GM12878 (cell line): ENCODE results near the gene AKAP7. TPM values are rescaled to one million over a fixed set of nuclear protein-coding genes. Genes with fewer than 3 reads are reported as not detected.

Experiments used
- ATAC-seq: fragments of 200-7000 bp; cut with Tn5 transposase; 3 replicates; pipeline ENCODE4 v1.9.1; 2020; ENCODE audit warnings: mild to moderate bottlenecking, moderate library complexity
- BruUV-seq: library from RNA; stranded (reverse); fragments of 400-500 nt; replicated peaks from 2 replicates; lab custom pipeline; 2021; lab: Mats Ljungman, UMichigan
- CTCF ChIA-PET: fragments of 300-600 bp; sonication (Branson Sonifier 250); formaldehyde crosslinking; extraction: SDS; loops from one replicate; lab custom pipeline; 2021; ENCODE audit warnings: inconsistent platforms; lab: Yijun Ruan, JAX
- POLR2A ChIA-PET: fragments of 350-600 bp; formaldehyde crosslinking; extraction: SDS; loops from one replicate; lab custom pipeline; 2021; ENCODE audit warnings: inconsistent platforms; lab: Charles Lee
- RAD21 ChIA-PET: fragments of 300-600 bp; sonication (Branson Sonifier 250); formaldehyde crosslinking; loops from one replicate; lab custom pipeline; 2023; ENCODE audit warnings: antibody characterized with exemption; ENCODE audit not compliant: unreplicated experiment; lab: Charles Lee
- SMC1A ChIA-PET: fragments of 300-600 bp; sonication (Branson Sonifier 250); formaldehyde crosslinking; loops from one replicate; lab custom pipeline; 2023; ENCODE audit not compliant: unreplicated experiment, uncharacterized antibody; lab: Charles Lee
- DNase-seq: peaks from one replicate; pipeline ENCODE4 v3.0.0-alpha.2; 2011; ENCODE audit warnings: low read depth, low spot score
- FAIRE-seq: peaks from 3 replicates; lab custom pipeline; 2011; peaks lifted over from hg19 to GRCh38; lab: Jason Lieb, UNC
- H2AFZ ChIP-seq: 2 replicates; pipeline ENCODE4 v1.6.0; 2011; ENCODE audit warnings: low read depth, low read length, control low read depth; ENCODE audit not compliant: control insufficient read depth
- H3K27ac ChIP-seq: 2 replicates; pipeline ENCODE4 v1.5.1; 2011; ENCODE audit warnings: control low read depth; ENCODE audit not compliant: control insufficient read depth, insufficient read depth
- H3K27me3 ChIP-seq, 2 experiments: replicated peaks in 1 of 2; 2 replicates each; pipeline versions ENCODE4 v1.6.0 to v1.6.1; 2011; ENCODE audit warnings: low read length in 1 of 2; ENCODE audit not compliant: control insufficient read depth in 2 of 2, insufficient read depth in 2 of 2
- H3K36me3 ChIP-seq, 2 experiments: 2 replicates each; pipeline ENCODE4 v1.5.1; 2011; ENCODE audit warnings: low read length in 1 of 2; ENCODE audit not compliant: control insufficient read depth in 2 of 2, insufficient read depth in 2 of 2
- H3K4me1 ChIP-seq: 2 replicates; pipeline ENCODE4 v1.6.1; 2011; ENCODE audit warnings: mild to moderate bottlenecking, low read length, moderate library complexity, mixed read lengths; ENCODE audit not compliant: control insufficient read depth, insufficient read depth
- H3K4me2 ChIP-seq: 2 replicates; pipeline ENCODE4 v1.6.0; 2011; ENCODE audit warnings: control low read depth; ENCODE audit not compliant: control insufficient read depth, insufficient read depth
- H3K4me3 ChIP-seq: fragments of 200-600 bp; sonication (generic); 2 replicates; pipeline ENCODE4 v1.5.1; 2016
- H3K79me2 ChIP-seq: 2 replicates; pipeline ENCODE4 v1.6.0; 2011; ENCODE audit warnings: low read length; ENCODE audit not compliant: control insufficient read depth, insufficient read depth
- H3K9ac ChIP-seq: 2 replicates; pipeline ENCODE4 v1.8.0; 2011; ENCODE audit warnings: low read length, control low read depth, mixed read lengths; ENCODE audit not compliant: control insufficient read depth, insufficient read depth
- H3K9me3 ChIP-seq: replicated peaks from 3 replicates; pipeline ENCODE4 v1.5.1; 2011; ENCODE audit warnings: mild to moderate bottlenecking, low read length; ENCODE audit not compliant: control insufficient read depth, insufficient read depth
- H4K20me1 ChIP-seq: 2 replicates; pipeline ENCODE4 v1.6.0; 2011; ENCODE audit not compliant: control insufficient read depth, insufficient read depth
- CREM ChIP-seq: IDR thresholded peaks from 2 replicates; pipeline ENCODE4 v1.6.1; 2014; ENCODE audit warnings: antibody characterized with exemption, low read depth
- FOXK2 ChIP-seq: fragments of 450-650 bp; IDR thresholded peaks from 2 replicates; pipeline ENCODE4 v1.6.1; 2017; ENCODE audit warnings: mild to moderate bottlenecking, moderate library complexity
- GABPA ChIP-seq: IDR thresholded peaks from 2 replicates; pipeline ENCODE4 v1.6.1; 2014; ENCODE audit warnings: antibody characterized with exemption, low read depth, mild to moderate bottlenecking, inconsistent platforms
- GATAD2B ChIP-seq: fragments of 450-650 bp; conservative IDR thresholded peaks from 2 replicates; pipeline ENCODE4 v1.6.1; 2017; ENCODE audit warnings: low read depth, mild to moderate bottlenecking, moderate library complexity
- KLF5 ChIP-seq: fragments of 450-650 bp; IDR thresholded peaks from 2 replicates; pipeline ENCODE4 v1.6.1; 2014; ENCODE audit warnings: mild to moderate bottlenecking; ENCODE audit not compliant: partially characterized antibody
- MEF2A ChIP-seq: IDR thresholded peaks from 2 replicates; pipeline ENCODE4 v1.6.1; 2011; ENCODE audit warnings: low read depth, mild to moderate bottlenecking, low read length, moderate library complexity; ENCODE audit not compliant: insufficient read depth
- POLR2A ChIP-seq: IDR thresholded peaks from 2 replicates; pipeline ENCODE4 v1.6.1; 2011; ENCODE audit warnings: low read depth, mild to moderate bottlenecking, low read length
- POU2F2 ChIP-seq: IDR thresholded peaks from 3 replicates; pipeline ENCODE4 v1.6.1; 2011; ENCODE audit warnings: low read depth, mild to moderate bottlenecking, low read length, borderline replicate concordance
- RAD51 ChIP-seq: fragments of 450-650 bp; IDR thresholded peaks from 2 replicates; pipeline ENCODE4 v1.6.1; 2016; ENCODE audit warnings: moderate library complexity, mild to moderate bottlenecking, inconsistent platforms
- SIX5 ChIP-seq: IDR thresholded peaks from 2 replicates; pipeline ENCODE4 v1.6.1; 2011; ENCODE audit warnings: mild to moderate bottlenecking, low read depth, low read length, moderate library complexity; ENCODE audit not compliant: severe bottlenecking
- SMC3 ChIP-seq: IDR thresholded peaks from 2 replicates; pipeline ENCODE4 v1.6.1; 2011; ENCODE audit warnings: low read length, improper control_type of control experiment, borderline replicate concordance
- STAT3 ChIP-seq: IDR thresholded peaks from 2 replicates; pipeline ENCODE4 v1.6.1; 2011; ENCODE audit warnings: low read depth, low read length, improper control_type of control experiment
- TARDBP ChIP-seq: IDR thresholded peaks from 2 replicates; pipeline ENCODE4 v1.6.1; 2016; ENCODE audit warnings: borderline replicate concordance
- ZNF622 ChIP-seq: fragments of 450-650 bp; IDR thresholded peaks from 2 replicates; pipeline ENCODE4 v1.6.1; 2017; ENCODE audit warnings: mild to moderate bottlenecking, inconsistent platforms
- WGBS: methylation state at CpG from one replicate; pipeline ENCODE4 v1.1.6; 2016; ENCODE audit warnings: low lambda C conversion rate; ENCODE audit not compliant: insufficient replicate concordance, insufficient coverage; ENCODE audit errors: missing lambda C conversion rate; 5-methylcytosine and 5-hydroxymethylcytosine counted together
- in situ Hi-C: fragments of 300-500 bp; cut with MboI; formaldehyde crosslinking; loops from 9 replicates; pipeline ENCODE4 v1.14.3; 2018; ENCODE audit warnings: mixed read lengths
- intact Hi-C: fragments of 100-400 bp; cut with micrococcal nuclease; formaldehyde crosslinking; loops from one replicate; pipeline ENCODE4 v1.14.2; 2022; ENCODE audit not compliant: unreplicated experiment
- polyA plus RNA-seq, 11 experiments: library from polyadenylated mRNA; depleted of rRNA in 4 of 11; unstranded in 6 of 11; stranded (reverse) in 5 of 11; fragments of >200 nt; fragmentation: Nextera tagmentation in 4 of 11; fragmentation: Illumina TruSeq in 1 of 11; extraction: Ambion mirVana in 4 of 11; extraction: Trizol in 1 of 11; gene quantifications; 1 replicate in 1 of 11; 2 replicates in 10 of 11; pipeline versions ENCODE4 v1.2.1 to v1.2.3, GENCODE V29; 2011 to 2016; ENCODE audit warnings: inconsistent platforms in 2 of 11, missing spikeins in 2 of 11, low read depth in 1 of 11
- total RNA-seq, 4 experiments: library from RNA; depleted of rRNA in 3 of 4; stranded (reverse); fragments of >200 nt in 3 of 4; fragmentation: Illumina TruSeq in 1 of 4; extraction: Trizol in 1 of 4; gene quantifications; 2 replicates each; pipeline versions ENCODE4 v1.2.1 to v1.2.3, GENCODE V29; 2013 to 2021
- TF ChIP-seq, protein P1 (sequence below): fragments of 450-650 bp; IDR thresholded peaks from 2 replicates; pipeline ENCODE4 v1.6.1; 2018; ENCODE audit warnings: mild to moderate bottlenecking, low read depth, moderate library complexity; ENCODE audit not compliant: partially characterized antibody
- TF ChIP-seq, protein P2 (sequence below): fragments of 450-650 bp; IDR thresholded peaks from 2 replicates; pipeline ENCODE4 v1.6.1; 2017; ENCODE audit warnings: mild to moderate bottlenecking, moderate library complexity

AKAP7 gene
- total and polyA plus RNA-seq, 10 of the 15 experiments (the other 5 are each of a cell fraction or from before 2014, with no cell fraction given) = 0.06 to 0.58 (median 0.28) TPM; not detected in 1

DNA sequence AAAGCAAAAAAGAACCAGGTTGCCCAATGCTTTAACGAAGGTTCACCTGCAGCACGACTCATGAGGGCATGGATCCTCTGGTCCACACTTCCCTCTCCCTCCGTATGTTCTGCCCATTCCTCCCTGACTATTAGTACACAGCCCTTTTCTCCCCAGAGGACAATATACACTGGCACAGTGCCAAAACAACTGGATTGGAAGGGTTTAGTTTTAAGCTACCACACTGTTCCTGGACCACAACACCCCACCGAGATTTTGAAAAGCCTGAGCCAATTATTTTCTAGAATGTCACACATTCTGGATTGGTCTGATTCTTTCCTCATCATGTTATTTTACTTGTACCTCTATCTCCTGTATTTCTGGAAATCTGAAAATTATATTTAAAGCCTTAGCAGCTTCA, 2.9 kb upstream of the AKAP7 start:
- TF ChIP-seq TARDBP = no peak
- no peak for TF ChIP-seq RAD51
- no peak for TF ChIP-seq CREM
- TF ChIP-seq SMC3 = no peak
- no peak for TF ChIP-seq STAT3
- TF ChIP-seq SIX5 = no peak
- TF ChIP-seq GABPA = no peak
- TF ChIP-seq MEF2A = no peak
- no peak for TF ChIP-seq KLF5
- TF ChIP-seq POLR2A = no peak
- TF ChIP-seq, protein P1, sequence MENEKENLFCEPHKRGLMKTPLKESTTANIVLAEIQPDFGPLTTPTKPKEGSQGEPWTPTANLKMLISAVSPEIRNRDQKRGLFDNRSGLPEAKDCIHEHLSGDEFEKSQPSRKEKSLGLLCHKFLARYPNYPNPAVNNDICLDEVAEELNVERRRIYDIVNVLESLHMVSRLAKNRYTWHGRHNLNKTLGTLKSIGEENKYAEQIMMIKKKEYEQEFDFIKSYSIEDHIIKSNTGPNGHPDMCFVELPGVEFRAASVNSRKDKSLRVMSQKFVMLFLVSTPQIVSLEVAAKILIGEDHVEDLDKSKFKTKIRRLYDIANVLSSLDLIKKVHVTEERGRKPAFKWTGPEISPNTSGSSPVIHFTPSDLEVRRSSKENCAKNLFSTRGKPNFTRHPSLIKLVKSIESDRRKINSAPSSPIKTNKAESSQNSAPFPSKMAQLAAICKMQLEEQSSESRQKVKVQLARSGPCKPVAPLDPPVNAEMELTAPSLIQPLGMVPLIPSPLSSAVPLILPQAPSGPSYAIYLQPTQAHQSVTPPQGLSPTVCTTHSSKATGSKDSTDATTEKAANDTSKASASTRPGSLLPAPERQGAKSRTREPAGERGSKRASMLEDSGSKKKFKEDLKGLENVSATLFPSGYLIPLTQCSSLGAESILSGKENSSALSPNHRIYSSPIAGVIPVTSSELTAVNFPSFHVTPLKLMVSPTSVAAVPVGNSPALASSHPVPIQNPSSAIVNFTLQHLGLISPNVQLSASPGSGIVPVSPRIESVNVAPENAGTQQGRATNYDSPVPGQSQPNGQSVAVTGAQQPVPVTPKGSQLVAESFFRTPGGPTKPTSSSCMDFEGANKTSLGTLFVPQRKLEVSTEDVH = no peak
- TF ChIP-seq, protein P2, sequence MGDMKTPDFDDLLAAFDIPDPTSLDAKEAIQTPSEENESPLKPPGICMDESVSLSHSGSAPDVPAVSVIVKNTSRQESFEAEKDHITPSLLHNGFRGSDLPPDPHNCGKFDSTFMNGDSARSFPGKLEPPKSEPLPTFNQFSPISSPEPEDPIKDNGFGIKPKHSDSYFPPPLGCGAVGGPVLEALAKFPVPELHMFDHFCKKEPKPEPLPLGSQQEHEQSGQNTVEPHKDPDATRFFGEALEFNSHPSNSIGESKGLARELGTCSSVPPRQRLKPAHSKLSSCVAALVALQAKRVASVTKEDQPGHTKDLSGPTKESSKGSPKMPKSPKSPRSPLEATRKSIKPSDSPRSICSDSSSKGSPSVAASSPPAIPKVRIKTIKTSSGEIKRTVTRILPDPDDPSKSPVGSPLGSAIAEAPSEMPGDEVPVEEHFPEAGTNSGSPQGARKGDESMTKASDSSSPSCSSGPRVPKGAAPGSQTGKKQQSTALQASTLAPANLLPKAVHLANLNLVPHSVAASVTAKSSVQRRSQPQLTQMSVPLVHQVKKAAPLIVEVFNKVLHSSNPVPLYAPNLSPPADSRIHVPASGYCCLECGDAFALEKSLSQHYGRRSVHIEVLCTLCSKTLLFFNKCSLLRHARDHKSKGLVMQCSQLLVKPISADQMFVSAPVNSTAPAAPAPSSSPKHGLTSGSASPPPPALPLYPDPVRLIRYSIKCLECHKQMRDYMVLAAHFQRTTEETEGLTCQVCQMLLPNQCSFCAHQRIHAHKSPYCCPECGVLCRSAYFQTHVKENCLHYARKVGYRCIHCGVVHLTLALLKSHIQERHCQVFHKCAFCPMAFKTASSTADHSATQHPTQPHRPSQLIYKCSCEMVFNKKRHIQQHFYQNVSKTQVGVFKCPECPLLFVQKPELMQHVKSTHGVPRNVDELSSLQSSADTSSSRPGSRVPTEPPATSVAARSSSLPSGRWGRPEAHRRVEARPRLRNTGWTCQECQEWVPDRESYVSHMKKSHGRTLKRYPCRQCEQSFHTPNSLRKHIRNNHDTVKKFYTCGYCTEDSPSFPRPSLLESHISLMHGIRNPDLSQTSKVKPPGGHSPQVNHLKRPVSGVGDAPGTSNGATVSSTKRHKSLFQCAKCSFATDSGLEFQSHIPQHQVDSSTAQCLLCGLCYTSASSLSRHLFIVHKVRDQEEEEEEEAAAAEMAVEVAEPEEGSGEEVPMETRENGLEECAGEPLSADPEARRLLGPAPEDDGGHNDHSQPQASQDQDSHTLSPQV = no peak
- no peak for TF ChIP-seq POU2F2
- no peak for TF ChIP-seq FOXK2
- no peak for TF ChIP-seq ZNF622
- TF ChIP-seq GATAD2B = no peak
- H3K9me3 ChIP-seq = no peaks in the 10 kb centered on the region
- FAIRE-seq (no peak), ATAC-seq (no peak), DNase-seq (no peak)
- SMC1A ChIA-PET = no interaction called here
- no peaks in the 10 kb centered on the region for H3K36me3 ChIP-seq
- in situ Hi-C loops (no loop called here), intact Hi-C loops (no loop called here)
- POLR2A ChIA-PET = no interaction called here
- no peak overlapping the region for H3K27ac ChIP-seq
- no TSS peak for BruUV-seq
- H3K79me2 ChIP-seq = no peaks in the 10 kb centered on the region
- H3K27me3 ChIP-seq = peaks cover 2 to 8% of the 10 kb centered on the region in 2 experiments; a peak in 3 of 4 replicates
- no peaks in the 10 kb centered on the region; the same call in 1 of the 2 replicates for H3K4me1 ChIP-seq
- CTCF ChIA-PET = interaction anchor here (1.9 kb wide), 1 partner anchor 247 kb away, joined by 4 read pairs; no protein-coding TSS in a partner anchor
- H3K4me2 ChIP-seq = no peak overlapping the region
- RAD21 ChIA-PET = no interaction called here
- H2AFZ ChIP-seq = no peak overlapping the region
- no peak overlapping the region for H3K9ac ChIP-seq
- WGBS = 63% methylated on average over 4 of the region's 4 CpGs
- H3K4me3 ChIP-seq = no peak overlapping the region
- no peaks in the 10 kb centered on the region for H4K20me1 ChIP-seq
